ENCODE measurements around the gene RTP5. TPM values are rescaled to one million over a fixed set of nuclear protein-coding genes. Genes with fewer than 3 reads are reported as not detected.

Gene RTP5
- total RNA-seq, 8 experiments from 2014 or later = 0.07 to 1.5 (median 0.42) TPM

DNA sequence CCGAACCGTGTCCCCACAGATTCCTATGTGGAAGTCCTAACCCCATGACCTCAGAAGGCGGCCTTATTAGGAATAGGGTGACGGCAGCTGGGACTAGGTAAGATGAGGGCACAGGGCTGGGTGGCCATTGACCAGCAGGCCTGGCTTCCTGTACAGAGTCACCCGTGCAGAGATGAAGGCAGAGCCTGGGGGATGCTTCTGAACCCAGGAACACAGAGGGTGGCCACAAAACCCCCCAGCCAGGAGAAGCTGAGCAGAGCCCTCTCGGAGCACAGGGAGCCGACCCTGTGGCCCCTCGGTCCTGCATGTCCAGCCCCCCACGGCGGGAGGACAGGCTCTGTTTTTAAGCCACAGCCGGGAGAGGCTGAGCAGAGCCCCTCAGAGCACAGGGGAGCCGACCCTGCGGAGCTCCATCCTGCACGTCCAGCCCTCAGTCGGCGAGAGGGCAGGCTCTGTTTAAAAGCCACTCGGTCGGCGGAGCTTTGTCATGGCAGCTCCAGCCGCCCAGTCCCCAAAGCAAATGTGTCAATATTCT, 13.6 kb upstream of the RTP5 start:
- in situ Hi-C loops (cut with MboI; ENCODE audit: low pct_unique_long_range_greater_than_20kb in 2 of 9, low sequenced_read_pairs in 9 of 9, unreplicated experiment in 9 of 9) = no loop called here
- Histone ChIP-seq H3K4me3 (no peak overlapping the region), H3K27ac (no peak overlapping the region), H3K4me1 (replicated peaks in 1 of 2) (peaks cover 32 to 33% of the 10 kb centered on the region in 2 donors)
- no peak for ATAC-seq (replicated peaks in 6 of 8)
- 58 to 95% (median 70%) methylated on average over 2 to 9 of the region's 20 CpGs; no CpG with 5 or more reads in 5 of the 10 experiments for WGBS, 10 experiments

DNA sequence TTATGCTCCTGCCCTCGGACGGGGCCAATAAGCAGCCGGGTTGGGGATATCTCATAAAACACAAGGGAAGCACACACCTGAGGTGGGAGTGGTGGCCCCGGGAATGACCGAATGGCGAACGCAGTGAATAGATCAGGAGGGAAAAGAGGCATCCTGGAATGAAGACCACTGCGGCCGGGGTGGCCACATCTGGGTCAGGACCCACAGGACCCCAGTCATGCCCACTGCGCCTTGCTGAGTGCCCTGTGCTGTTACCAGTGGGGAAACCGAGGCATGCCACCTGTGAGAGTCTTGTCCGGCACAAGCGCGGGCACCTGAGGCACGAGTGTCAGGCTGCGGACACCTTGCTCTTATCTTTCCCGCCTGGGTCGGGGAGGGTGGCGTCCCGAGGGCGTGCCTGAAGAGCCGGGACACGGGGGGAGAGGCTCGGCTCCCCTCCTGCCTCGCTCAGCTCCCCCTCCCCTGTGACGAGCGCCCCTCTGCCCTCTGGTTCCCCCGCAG, 12.4 kb upstream of the RTP5 start:
- 20 to 95% (median 80%) methylated on average over 1 to 7 of the region's 28 CpGs; no CpG with 5 or more reads in 5 of the 10 experiments for WGBS, 10 experiments
- no peak overlapping the region for H3K27ac ChIP-seq
- ATAC-seq (replicated peaks in 6 of 8) = no peak
- peaks cover 28 to 31% of the 10 kb centered on the region in 2 donors for H3K4me1 ChIP-seq (replicated peaks in 1 of 2)
- in situ Hi-C loops (cut with MboI; ENCODE audit: low pct_unique_long_range_greater_than_20kb in 2 of 9, low sequenced_read_pairs in 9 of 9, unreplicated experiment in 9 of 9) = no loop called here
- H3K4me3 ChIP-seq = no peak overlapping the region

- H3K4me1 ChIP-seq (replicated peaks in 1 of 2) = peaks cover 25% of the 10 kb centered on the region in 2 donors
- no peak overlapping the region for H3K27ac ChIP-seq
- no peak overlapping the region for H3K4me3 ChIP-seq
- ATAC-seq (replicated peaks in 6 of 8) = no peak
- in situ Hi-C loops (cut with MboI; ENCODE audit: low pct_unique_long_range_greater_than_20kb in 2 of 9, low sequenced_read_pairs in 9 of 9, unreplicated experiment in 9 of 9) = no loop called here
- 77 to 92% methylated on average over 2 to 6 of the region's 18 CpGs; no CpG with 5 or more reads in 8 of the 10 experiments for WGBS, 10 experiments
Observed at GRCh38 chr2:241857572-241858121, 11.9 kb upstream of the RTP5 start.

DNA sequence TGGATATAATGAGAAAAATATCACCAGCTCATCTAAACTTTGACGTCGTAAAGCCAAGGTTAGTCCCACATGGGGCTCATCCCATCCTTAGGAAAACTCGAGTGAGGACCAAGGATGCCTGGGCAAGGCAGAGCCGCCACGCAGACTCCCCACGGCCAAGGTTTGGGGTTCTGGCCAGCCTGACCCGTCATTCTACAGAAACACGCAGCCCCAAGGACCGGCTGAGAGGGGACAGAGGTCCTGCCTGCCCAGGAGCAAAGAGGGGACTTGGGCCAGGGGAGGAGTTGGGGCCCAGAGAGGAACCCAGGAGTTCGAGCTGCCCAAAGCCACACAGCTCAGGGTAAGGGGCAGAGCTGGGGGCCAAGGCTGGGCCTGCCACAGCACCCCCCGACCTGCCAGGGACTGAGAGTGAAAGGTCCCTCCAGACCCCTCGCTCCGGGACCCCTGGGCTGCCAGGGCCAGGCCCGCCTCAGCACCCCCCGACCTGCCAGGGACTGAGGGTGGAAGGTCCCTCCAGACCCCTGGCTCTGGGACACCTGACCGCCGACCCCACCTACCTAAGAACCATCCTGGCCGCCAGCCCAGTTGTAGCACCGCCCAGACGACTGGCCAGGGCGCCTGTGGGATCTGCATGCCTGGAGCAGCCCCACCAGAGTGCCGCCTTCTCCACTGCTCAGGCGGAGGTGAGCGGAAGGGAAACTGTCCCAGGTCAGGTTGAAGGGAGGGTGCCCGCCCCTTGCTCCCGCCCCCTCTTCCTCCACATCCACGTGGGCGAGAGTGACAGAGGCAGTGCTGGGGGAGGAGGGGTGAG, 11.1 kb upstream of the RTP5 start, which contains the start of gene PDCD1:
PDCD1 (minus strand) TSS at position 689 of the 811 bp plus-strand sequence; CDS start at position 633, 56 bp downstream.
- ATAC-seq (replicated peaks in 6 of 8) = peak in 6 of 8 experiments; percentile 11 to 51 (median 40)
- WGBS, 10 experiments = 75 to 100% (median 91%) methylated on average over 3 to 6 of the region's 28 CpGs; no CpG with 5 or more reads in 6 of the 10 experiments
- no peak within 1 kb of the TSS for H3K4me3 ChIP-seq
- in situ Hi-C loops (cut with MboI; ENCODE audit: low pct_unique_long_range_greater_than_20kb in 2 of 9, low sequenced_read_pairs in 9 of 9, unreplicated experiment in 9 of 9) = no loop called here
- H3K4me1 ChIP-seq (replicated peaks in 1 of 2) = peaks cover 22 to 25% of the 10 kb centered on the region in 2 donors
- peak within 1 kb of the TSS in 1 of 2 donors; percentile 53 for H3K27ac ChIP-seq

- in situ Hi-C loops (cut with MboI; ENCODE audit: low pct_unique_long_range_greater_than_20kb in 2 of 9, low sequenced_read_pairs in 9 of 9, unreplicated experiment in 9 of 9) = no loop called here
- Histone ChIP-seq H3K27ac (no peak overlapping the region), H3K4me1 (replicated peaks in 1 of 2) (peaks cover 22 to 25% of the 10 kb centered on the region in 2 donors), H3K4me3 (no peak overlapping the region)
- ATAC-seq (replicated peaks in 6 of 8) = peak in 4 of 8 experiments; percentile 21 to 47 (median 40)
- no CpG with 5 or more reads among the region's 9 CpGs for WGBS, 10 experiments
Observed at GRCh38 chr2:241859017-241859435, 10.5 kb upstream of the RTP5 start.

- Histone ChIP-seq H3K4me3 (no peak overlapping the region), H3K27ac (peak overlapping the region in 1 of 2 donors; percentile 53), H3K4me1 (replicated peaks in 1 of 2) (peaks cover 20 to 22% of the 10 kb centered on the region in 2 donors)
- ATAC-seq (replicated peaks in 6 of 8) = peak; percentile 24 to 82 (median 42)
- in situ Hi-C loops (cut with MboI; ENCODE audit: low pct_unique_long_range_greater_than_20kb in 2 of 9, low sequenced_read_pairs in 9 of 9, unreplicated experiment in 9 of 9) = no loop called here
- 0 to 90% (median 42%) methylated on average over 2 to 14 of the region's 30 CpGs; no CpG with 5 or more reads in 4 of the 10 experiments for WGBS, 10 experiments
Observed at GRCh38 chr2:241859436-241860183, 9.9 kb upstream of the RTP5 start.

GRCh38 chr2:241860184-241861078, 9.1 kb upstream of the RTP5 start:
- no peak overlapping the region for H3K4me3 ChIP-seq
- H3K27ac ChIP-seq = peak overlapping the region in 1 of 2 donors; percentile 53
- WGBS, 10 experiments = 60 to 100% (median 80%) methylated on average over 1 to 2 of the region's 10 CpGs; no CpG with 5 or more reads in 5 of the 10 experiments
- ATAC-seq (replicated peaks in 6 of 8) = peak in 6 of 8 experiments; percentile 14 to 64 (median 22)
- in situ Hi-C loops (cut with MboI; ENCODE audit: low pct_unique_long_range_greater_than_20kb in 2 of 9, low sequenced_read_pairs in 9 of 9, unreplicated experiment in 9 of 9) = no loop called here
- peaks cover 19 to 22% of the 10 kb centered on the region in 2 donors for H3K4me1 ChIP-seq (replicated peaks in 1 of 2)

DNA sequence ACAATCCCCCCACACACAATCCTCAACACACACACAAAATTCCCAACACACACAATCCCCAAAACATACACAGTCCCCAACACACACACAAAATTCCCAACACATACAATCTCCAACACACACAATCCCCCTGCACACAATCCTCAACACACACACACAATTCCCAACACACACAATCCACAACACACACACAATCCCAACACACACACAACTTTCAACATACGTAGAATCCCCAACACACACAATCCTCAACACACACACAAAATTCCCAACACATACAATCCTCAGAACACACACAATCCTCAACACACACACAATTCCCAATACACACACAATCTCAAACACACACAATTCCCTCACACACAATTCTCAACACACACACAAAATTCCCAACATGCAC, 8.3 kb upstream of the RTP5 start:
- Histone ChIP-seq H3K4me3 (no peak overlapping the region), H3K4me1 (replicated peaks in 1 of 2) (peaks cover 15 to 25% of the 10 kb centered on the region in 2 donors), H3K27ac (no peak overlapping the region)
- no peak for ATAC-seq (replicated peaks in 6 of 8)
- WGBS, 10 experiments = 43 to 100% (median 100%) methylated on average over 1 of the region's 1 CpG; no CpG with 5 or more reads in 2 of the 10 experiments
- in situ Hi-C loops (cut with MboI; ENCODE audit: low pct_unique_long_range_greater_than_20kb in 2 of 9, low sequenced_read_pairs in 9 of 9, unreplicated experiment in 9 of 9) = no loop called here

- Histone ChIP-seq H3K4me3 (no peak overlapping the region), H3K27ac (no peak overlapping the region), H3K4me1 (replicated peaks in 1 of 2) (peaks cover 24 to 31% of the 10 kb centered on the region in 2 donors)
- no peak for ATAC-seq (replicated peaks in 6 of 8)
- 33 to 92% (median 52%) methylated on average over 1 to 4 of the region's 8 CpGs; no CpG with 5 or more reads in 6 of the 10 experiments for WGBS, 10 experiments
- in situ Hi-C loops (cut with MboI; ENCODE audit: low pct_unique_long_range_greater_than_20kb in 2 of 9, low sequenced_read_pairs in 9 of 9, unreplicated experiment in 9 of 9) = no loop called here
Observed at GRCh38 chr2:241862093-241862492, 7.4 kb upstream of the RTP5 start.

DNA sequence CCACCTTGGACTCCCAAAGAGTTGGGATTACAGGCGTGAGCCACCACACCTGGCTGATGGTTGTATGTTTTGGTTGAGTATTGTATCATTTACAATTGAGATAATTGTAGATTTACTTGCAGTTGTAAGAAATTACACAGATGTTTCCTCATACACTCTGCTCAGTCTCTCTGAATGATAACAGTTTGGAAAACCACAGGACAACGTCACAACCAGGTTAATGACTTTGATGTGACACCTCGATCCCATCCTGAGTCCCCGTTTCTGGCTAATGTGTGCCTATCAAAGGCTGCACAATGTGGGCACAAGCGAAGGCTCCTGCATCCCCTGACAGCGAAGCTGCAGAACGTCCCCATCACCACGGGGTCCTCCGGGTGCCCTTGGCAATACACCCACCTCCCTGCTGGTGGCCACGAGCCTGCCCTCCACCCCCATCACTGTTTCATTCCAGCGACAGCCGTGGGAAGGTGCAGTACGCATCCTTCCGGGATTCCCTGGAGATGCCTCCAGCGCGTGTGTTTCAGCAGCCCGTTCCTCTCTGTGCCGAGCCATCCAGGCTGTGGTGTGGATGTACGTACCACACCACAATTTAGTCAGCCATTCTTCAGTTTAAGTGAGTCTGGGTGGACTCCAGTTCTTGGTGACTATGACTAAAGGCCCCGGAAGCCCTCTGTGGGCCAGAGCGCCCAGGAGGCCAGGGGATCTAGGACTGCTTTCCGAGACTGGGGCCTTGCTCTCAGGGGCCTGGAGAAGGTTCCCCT, 6.6 kb upstream of the RTP5 start:
- H3K4me3 ChIP-seq = no peak overlapping the region
- in situ Hi-C loops (cut with MboI; ENCODE audit: low pct_unique_long_range_greater_than_20kb in 2 of 9, low sequenced_read_pairs in 9 of 9, unreplicated experiment in 9 of 9) = no loop called here
- ATAC-seq (replicated peaks in 6 of 8) = no peak
- 42 to 100% (median 91%) methylated on average over 1 to 8 of the region's 22 CpGs; no CpG with 5 or more reads in 2 of the 10 experiments for WGBS, 10 experiments
- peaks cover 29 to 34% of the 10 kb centered on the region in 2 donors for H3K4me1 ChIP-seq (replicated peaks in 1 of 2)
- no peak overlapping the region for H3K27ac ChIP-seq

GRCh38 chr2:241863536-241863954, 6.0 kb upstream of the RTP5 start:
- Histone ChIP-seq H3K4me3 (no peak overlapping the region), H3K27ac (no peak overlapping the region), H3K4me1 (replicated peaks in 1 of 2) (peaks cover 35 to 40% of the 10 kb centered on the region in 2 donors)
- in situ Hi-C loops (cut with MboI; ENCODE audit: low pct_unique_long_range_greater_than_20kb in 2 of 9, low sequenced_read_pairs in 9 of 9, unreplicated experiment in 9 of 9) = no loop called here
- WGBS, 10 experiments = 0 to 81% (median 37%) methylated on average over 2 to 14 of the region's 29 CpGs; no CpG with 5 or more reads in 3 of the 10 experiments
- peak in 2 of 8 experiments; percentile 28 to 32 for ATAC-seq (replicated peaks in 6 of 8)

All from motor neuron (in vitro differentiated cells).